IPS-NIHi7 (cell line): ENCODE measurements around the gene STUM.
"Not testable (repeated sequence)": the region's sequence is repeated elsewhere in the genome, so short reads cannot be mapped to it uniquely, and the experiment has no call there.

ENCODE experiments used
- DNase-seq: peaks from one replicate; pipeline ENCODE4 v3.0.0; 2012; ENCODE audit warnings: mixed read lengths; ENCODE audit errors: extremely low spot score

The STUM gene

DNA sequence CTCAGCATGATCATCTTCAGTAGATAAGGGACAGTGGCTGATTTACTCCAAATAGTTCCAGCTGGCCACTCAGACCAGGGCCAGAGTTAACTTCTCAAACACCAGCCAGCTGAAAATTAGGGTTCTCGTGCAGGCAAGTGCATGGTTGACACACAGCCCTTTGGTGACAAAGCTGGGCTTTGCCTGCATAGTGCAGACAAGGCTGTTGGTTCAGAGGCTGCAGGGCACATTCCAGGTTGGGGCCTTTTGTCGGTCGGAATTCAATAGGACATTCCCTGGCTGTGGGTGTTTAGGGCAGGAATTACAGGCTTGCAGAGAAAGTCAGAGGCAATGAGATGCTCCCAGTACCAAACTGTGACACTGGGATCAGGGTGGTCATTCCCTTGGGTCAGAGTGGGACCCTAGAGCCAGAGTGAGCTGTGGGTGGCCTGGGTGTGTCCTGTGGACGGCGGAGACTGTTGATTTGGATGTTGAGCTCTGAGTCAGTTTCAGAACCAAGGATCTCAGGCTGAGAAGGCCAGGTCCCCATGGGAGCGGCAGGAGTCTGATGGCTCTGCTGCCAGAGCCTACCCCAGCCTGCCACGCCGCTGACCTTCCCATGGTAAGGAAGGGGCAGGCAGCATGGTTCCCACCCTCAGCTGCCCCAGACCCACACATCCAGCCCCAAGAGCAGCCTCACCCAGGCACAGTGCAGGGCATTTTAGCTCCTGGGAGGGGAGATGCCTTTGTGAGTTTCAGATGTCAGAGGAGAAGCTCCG lies 56.2 kb downstream of the STUM start:
- peak; percentile 57 for DNase-seq

DNA sequence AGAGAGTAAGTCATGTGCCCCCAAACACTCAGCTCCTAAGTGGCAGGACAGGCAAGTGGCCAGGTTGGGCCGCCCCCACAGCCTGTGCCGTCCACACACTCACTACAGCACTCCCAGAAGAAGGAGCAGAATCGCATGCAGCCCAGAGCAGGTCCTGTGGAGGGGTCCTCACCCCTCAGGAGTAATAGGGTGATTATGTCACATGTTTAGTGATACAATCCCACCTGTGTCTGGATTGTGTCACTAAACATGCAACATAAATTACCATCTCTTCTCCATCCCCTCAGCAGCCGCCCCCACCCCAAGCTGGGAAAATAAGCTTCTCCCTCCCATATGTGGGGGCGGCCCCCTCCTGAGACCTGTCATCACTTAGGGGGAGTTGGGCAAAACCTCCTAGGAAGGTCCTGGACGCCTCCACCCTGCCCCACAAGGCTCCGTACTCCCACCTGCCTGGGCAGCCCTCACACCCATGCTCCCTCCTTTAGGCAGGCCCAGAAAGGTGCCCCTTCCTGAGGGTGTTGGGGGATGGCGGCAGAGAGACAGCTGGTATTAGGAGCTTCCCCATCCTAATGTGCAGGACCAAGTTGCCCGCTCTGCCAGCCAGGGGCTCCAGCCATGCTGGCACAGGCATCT lies 56.9 kb downstream of the STUM start:
- DNase-seq, result no peak

DNA sequence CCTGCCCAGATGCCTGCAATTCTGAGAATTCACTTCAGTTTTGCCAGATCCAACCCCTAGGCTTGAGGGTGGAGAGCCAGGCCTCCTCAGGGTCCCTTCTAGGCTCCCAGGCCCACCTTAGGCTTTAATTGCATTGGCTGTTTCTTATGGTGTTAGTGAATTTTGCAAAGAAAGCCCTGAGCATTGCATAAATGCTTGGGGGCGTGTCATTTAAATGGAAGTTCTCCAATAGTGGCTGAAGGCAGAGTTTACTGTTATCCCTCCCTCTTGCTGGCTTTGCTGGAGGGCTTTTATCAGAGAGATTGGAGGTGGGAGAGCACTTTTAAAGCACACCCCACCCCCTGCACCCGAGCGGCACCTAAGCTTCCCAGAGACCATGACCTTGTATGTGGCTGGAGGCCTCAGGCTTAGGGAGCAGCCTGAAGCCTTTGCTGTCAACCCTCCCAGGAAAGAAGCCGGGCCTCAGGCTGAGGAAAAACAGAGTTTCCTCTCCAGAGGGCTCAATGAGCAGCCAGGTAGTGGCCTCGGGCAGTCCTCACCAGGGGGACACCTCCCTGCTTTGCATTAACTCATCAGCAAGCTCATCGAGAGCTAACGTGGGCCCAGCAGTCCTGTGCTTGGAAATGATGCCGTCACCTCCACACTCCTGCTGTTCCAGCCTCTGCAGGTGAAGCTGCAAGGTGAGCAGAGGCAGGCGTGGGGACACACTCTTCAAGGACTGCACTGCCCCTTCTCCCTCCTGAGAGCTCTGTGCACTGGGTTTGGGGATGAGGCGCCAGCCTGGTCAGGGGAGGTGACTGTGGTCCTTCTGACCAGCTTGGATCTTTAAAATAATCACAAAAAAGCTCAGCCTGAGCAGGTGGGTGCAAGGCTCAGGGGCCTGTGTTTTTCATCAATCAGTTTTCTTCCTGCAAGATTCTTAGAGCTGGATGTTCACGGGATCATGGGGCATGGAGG lies 58.0 kb downstream of the STUM start:
- peak; percentile 57 for DNase-seq

DNA sequence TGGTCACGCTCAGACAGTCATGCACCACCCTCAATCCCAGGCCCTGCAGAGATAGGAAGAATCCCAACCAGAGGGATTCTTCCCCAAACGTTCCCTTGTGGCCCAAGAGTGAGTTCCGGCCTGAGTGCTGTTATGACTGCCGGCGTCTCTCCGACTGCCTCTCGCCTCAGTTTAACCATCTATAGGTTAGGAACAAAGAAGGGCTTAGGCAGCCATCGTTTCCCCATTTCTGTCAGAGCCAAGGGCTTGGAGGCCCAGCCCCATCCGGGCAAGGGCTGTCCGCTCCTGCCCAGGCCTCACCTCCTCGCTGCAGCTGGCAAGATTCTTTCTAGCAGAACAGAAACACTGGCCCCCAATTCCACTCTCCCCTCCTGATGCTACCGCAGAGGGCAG lies 58.7 kb downstream of the STUM start:
- DNase-seq, result no peak

DNA sequence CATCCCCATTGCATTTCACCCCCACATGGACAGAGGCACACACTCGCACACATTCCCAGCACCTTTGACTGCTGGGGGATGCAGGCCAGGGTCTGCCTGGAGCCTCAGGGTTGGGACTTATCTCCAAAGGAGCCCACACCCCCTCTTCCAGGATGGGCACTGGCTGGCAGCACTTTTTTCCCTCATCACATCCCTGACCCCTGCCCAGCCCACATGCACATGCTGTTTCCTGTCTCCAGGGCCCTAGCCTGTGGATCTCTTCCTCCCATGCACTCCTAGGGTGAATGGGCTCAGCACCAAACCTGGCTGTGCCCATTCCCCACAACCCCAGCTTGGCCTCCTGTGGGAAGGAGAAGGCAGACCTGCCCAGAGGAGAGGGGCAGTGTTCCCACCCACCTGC lies 59.3 kb downstream of the STUM start:
- DNase-seq, result no peak

DNA sequence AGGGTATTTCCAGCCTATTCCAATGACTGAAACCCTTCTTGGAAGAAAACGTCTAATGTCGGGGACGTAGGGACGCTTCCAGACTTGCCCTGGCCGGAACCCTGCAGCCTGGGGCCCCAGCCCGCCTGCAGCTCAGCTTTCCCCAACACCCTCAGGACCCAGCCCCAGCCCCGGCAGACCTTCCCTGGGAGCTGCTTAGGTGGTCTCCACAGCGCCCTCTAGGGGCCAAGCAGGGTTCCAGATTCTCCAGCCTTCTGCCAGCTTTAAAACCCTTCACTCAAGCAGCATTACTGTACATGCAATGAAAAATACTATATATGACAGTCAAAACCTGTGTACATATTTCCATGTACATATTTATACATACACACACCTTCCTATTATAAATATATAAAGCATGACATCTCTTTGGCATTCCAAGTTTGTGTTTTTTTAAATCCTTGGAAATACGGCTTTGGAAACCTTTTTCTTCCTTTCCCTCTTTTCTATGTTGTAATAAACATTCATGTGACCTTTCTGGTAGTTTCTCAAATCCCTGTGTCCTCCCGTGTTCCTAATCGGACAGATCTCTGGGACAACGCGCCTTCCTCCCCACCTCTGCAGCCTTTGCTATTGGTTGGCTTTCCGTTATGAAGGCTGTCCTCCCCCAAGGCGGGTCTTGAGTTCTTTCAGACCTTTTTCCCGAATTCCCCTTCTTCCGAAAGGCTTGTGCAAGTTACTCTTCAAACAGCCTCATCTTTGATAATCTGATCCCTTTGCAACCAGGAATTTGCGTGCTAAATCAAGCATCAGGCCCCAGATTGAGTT lies 60.3 kb downstream of the STUM start:
- DNase-seq, result peak; percentile 90

DNA sequence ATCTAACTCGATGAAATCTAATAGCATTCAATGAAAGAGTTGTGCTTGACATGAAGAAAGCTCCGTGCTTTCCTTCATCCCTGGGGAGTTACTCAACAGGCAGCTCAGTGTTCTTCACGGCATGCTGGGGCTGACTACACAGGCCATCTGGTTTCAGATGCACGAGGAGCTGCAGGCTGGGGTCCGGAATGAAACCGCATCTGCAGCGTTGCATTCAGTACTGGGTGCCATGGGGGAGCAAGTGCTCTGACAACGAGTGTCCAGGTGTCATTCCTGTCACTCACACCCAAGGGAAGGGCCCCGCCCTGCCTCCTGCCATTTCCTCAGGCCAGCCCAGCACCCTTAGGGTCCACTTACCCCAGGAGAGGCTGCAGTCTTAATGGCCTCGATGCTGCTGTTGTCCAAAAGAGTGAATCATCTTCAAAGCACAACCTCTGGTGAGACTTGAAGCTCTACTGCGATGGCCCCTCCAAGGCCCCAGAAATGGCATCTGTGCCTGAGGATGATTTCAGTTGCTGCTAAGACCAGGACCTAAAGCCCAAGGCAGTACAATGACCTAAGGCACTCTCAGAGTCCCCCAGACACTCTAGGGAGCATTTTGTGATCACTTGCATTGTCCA lies 61.4 kb downstream of the STUM start:
- no peak for DNase-seq

DNA sequence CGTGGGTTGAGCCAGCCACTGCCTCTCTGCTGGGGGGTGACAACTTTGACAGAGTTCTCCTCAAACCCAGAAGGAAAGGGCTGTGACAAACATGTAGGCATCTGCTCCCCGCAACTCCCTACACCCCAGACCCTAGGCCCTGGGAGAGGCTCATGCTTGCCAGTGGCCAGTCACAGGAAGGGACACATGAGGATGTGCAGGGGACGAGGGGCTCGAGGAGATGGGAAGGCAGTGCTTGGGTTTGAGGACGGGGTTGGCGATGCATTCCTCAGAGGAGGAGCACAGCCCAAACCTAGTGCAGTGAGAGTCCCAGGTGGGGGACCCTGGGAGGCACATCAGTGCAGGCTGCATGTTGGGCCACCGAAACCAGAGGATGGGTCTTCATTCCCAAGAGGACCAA lies 62.1 kb downstream of the STUM start:
- DNase-seq, result no peak

DNA sequence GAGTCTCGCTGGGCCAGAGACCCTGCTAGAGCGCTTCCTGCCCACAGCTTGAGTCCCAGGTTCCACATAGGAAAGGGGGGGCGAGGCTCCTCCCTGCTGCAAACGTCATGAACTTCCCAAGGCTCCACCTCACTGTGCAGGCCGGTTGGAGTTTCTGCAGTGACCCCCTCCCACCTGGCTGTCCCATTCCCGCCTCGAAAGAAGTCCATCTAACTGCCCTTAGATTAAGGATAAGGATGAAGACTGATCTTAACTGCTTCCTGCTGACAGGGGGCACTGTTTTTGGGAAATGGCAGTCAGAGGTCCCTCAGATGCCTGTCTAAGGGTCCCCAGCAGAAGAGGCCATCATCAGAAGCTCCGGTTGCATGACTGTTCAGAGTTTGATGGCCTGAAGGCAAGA lies 62.7 kb downstream of the STUM start:
- no peak for DNase-seq

DNA sequence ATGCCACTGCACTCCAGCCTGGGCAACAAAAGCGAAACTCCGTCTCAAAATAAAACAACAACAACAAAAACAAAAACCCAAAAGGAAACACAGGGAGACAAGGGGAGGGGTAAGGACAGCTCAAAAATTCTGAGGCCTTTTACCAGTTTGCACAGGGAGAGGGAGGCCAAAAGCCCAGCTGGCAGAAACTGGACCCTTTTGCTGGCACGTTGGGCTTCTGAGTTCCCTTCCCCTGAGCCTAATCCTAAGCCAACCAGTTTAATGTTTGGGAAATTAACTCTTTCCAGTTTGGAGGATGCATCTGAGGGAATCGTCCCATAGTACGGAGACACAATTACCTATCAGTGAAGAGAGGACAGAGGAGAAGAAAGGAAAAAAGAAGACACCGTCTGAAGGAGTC lies 63.4 kb downstream of the STUM start:
- DNase-seq, result not testable (repeated sequence)

DNA sequence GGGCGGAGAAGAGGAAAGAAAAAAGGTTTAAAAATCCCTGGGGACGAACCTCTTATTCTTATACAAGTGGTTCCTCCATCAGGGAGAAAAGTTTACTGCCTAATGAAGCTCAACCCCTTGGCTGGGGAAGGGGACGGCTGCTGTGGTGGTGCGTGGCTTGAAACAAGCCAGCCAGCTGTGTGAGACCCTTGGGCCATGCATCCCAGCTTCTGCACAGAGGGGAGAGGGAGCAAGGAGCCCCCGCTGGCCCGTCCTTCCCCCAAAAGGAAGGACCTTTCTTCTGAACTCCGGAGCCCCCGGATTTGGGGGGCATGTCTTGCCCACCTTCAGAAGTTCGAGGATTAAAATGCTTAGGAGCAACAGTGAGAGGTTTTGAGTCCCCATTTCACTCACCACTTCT lies 67.3 kb downstream of the STUM start:
- no peak for DNase-seq

DNA sequence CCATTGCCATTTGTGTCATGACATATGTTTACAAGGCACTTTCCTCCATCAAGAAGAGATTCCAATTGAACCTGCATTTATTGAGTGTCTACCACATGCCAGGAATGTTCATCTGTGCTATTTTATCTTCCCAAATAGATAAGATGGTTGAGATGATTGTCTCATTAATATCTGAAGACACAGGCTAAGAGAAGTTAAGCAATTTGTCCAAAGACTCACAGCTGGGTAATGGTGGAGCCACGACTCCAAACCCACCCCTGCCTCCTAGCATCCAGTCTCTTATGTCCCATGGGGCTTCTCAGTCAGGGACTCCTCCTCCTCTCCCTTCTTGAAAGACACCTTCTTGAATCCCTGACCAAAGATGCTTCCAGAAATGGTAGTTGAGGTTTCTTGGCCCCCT lies 68.1 kb downstream of the STUM start:
- DNase-seq, result no peak

DNA sequence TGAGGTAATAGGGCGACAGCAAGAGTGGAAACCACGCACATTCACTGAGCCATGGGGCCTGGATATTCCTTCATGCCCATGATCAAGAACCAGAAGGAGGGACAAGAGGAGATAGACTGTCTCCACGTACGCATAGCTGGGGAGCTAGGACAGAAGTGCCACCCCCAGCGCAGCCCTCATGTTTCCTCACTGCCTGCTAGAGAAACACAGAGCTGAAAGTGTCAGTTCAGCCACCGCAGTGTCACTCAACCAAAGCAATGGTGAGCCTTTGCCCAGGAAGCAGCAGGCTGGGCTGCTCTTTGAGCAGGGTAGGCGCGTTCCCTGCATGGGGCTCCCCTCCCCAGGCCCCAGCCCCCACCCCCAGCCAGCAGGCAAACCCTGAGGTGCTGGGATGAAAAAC lies 68.5 kb downstream of the STUM start:
- DNase-seq, result no peak

DNA sequence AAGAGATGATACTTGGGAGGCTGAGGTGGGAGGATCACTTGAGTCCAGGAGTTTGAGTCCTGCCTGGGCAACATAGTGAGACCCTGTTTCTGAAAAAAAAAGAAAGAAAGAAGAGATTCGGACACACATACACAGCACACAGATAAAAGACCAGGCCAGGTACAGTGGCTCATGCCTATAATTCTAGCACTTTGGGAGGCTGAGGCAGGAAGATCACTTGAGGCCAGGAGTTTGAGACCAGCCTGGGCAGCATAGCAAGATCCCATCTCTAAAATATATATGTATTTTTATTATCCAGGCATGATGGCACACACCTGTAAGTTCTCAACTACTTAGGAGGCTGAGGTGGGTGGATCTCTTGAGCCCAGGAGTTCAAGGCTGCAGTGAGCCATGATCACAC lies 69.2 kb downstream of the STUM start:
- DNase-seq, result not testable (repeated sequence)

DNA sequence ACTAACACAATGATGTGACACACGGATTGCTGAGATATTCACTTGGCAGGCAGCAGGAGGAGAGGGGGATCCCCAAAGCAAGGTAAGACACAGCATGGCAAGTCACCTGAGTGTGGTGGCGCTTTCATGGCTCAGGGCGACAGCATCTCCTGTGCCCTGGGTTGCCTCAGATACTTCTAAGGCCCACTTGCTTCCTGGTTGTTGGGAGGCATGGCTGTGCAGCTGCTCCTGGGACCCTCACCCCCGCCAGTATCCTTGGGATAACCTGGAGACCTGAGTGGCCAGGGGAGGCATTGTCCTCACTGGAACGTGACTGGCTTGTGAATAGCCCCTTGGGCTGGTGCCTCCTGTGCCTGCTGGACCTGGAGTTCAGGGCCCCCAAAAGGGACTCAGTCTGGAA lies 69.8 kb downstream of the STUM start:
- no peak for DNase-seq

DNA sequence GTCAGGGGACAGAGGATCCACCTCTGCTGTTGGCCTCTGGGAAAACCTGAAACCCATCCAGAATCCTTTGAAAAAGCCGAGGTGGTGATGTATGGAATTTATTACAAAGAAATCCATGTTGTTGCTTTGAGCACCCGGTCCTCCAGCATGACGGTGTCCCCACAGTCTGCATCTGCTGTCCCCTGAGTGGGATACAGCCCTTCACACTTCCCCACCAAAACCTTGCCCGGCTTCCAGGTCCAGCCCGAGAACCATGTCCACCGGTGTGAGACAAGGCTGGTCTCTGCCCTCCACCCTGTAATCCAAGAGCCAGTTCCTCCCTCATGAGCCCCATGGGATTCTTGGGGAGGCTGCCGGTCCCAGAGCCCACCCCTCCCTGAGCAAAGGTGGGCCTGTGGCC lies 70.5 kb downstream of the STUM start:
- no peak for DNase-seq

DNA sequence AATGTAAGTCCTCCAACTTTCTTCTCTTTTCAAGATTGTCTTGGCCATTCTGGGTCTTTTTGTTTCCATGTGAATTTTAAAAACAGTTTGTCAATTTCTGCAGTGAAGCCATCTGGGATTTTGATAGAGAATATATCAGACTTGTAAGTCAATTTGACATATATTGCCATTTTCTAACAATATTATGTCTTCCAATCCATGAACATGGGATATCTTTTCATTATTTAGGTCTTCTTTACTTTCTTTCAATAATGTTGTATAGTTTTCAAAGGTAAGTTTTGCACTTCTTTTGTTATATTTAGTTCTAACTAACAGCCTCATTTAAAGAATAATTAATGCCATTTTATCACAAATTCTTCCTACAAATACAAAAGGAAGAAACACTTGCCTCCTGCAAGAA lies 73.4 kb downstream of the STUM start:
- DNase-seq, result no peak

DNA sequence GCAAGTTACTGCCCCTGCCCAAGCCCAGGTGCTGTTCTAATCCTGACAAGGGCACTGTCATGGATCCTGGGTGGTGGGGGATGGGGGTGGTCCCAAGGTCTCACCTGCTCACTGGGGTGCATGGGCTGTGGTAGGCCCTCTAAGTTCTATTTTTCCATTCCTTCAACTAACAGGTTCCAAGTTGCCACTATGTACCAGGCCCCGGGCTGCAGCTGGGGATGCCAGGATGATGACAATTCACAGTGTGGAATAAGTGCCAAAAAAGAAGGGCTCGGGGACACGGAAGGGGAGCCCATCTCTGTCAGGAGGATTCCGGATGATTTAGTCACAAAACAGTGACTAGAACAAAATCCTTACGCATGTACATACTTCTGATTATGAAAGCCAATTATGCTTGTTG lies 76.0 kb downstream of the STUM start:
- DNase-seq, result no peak

DNA sequence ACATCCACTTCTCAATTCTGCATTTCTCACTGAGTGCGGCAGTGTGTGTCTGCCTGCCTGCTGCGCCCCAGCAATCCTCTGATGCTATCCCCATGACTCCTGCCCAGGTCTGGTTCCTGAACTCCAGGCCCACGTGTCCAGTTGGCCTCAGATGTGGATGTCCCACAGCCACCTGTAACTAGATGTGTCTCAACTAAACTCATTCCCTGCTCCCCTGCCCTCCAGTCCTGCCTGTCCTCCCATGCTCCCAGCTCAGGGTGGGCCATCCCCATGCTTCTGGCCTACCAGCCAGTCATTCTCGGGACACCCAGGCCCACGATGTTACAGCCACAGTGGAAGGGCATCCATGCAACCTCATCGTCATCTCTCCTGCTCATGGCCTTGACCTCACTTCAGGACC lies 76.8 kb downstream of the STUM start:
- DNase-seq, result no peak

DNA sequence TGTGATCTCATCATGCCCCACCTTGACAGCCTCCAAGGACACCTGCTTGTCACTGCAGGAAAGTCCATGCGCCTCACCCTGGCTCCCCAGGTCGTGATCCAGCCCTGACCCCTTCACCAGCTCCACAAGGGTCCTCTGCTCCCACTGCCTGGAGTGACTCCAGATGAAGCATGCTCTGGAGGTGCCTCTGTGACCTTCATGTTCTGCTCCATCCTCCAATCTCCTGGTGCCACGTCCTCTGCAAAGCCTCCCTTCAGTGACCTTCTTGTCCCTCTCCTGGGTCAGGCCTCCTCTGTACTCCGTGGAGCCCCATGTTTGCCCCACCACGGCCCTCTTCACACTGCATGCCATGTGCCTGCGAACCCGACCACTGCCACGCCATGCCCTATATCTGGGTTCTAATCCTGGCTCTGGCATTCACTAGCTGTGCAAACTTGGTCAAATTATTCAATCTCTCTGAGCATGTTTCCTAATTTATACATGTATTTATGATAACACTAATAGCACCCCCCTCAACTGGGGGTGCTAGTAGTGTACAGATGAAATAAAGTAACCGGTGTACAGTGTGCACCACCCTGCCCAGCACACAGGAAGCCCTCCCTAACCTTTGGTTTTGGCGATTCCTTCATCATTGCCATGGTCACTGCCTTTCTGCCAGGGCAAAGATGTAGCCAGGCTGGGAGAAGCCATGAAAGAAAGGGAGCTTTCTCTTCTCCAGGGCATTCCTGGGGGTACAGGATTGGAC lies 77.4 kb downstream of the STUM start:
- no peak for DNase-seq

DNA sequence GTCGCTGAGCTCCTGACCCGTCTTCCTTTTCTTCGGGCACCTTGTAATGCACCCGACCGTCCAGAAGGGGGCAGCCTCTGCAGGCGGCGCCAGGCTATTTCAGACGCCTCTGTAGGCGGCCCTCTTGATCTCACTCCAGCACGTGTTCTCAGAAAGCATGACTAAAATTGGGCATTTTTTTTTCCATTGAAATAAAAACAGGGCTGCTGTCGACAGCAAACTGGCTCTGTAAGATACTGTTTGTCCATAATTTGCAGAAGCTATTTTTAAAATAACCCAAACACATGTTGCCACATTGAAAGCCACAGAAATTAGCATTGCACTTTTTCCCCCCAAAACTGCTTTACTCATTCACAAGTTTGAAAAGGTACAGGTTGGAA lies 78.0 kb downstream of the STUM start:
- DNase-seq, result peak; percentile 86
